GM21423 (cell line): ENCODE data around the gene OGFOD3.
"Not testable (repeated sequence)": the region's sequence is repeated elsewhere in the genome, so short reads cannot be mapped to it uniquely, and the experiment has no call there.

Experiments
- ATAC-seq: cut with Tn5 transposase; IDR thresholded peaks from one replicate; pipeline ENCODE4 v1.9.1; 2021; ENCODE audit warnings: mild to moderate bottlenecking, moderate library complexity; ENCODE audit not compliant: unreplicated experiment

The OGFOD3 gene, protein sequence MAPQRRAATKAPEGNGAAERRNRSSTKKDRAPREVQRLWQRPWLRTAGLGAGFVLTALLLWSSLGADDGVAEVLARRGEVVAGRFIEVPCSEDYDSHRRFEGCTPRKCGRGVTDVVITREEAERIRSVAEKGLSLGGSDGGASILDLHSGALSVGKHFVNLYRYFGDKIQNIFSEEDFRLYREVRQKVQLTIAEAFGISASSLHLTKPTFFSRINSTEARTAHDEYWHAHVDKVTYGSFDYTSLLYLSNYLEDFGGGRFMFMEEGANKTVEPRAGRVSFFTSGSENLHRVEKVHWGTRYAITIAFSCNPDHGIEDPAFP

DNA sequence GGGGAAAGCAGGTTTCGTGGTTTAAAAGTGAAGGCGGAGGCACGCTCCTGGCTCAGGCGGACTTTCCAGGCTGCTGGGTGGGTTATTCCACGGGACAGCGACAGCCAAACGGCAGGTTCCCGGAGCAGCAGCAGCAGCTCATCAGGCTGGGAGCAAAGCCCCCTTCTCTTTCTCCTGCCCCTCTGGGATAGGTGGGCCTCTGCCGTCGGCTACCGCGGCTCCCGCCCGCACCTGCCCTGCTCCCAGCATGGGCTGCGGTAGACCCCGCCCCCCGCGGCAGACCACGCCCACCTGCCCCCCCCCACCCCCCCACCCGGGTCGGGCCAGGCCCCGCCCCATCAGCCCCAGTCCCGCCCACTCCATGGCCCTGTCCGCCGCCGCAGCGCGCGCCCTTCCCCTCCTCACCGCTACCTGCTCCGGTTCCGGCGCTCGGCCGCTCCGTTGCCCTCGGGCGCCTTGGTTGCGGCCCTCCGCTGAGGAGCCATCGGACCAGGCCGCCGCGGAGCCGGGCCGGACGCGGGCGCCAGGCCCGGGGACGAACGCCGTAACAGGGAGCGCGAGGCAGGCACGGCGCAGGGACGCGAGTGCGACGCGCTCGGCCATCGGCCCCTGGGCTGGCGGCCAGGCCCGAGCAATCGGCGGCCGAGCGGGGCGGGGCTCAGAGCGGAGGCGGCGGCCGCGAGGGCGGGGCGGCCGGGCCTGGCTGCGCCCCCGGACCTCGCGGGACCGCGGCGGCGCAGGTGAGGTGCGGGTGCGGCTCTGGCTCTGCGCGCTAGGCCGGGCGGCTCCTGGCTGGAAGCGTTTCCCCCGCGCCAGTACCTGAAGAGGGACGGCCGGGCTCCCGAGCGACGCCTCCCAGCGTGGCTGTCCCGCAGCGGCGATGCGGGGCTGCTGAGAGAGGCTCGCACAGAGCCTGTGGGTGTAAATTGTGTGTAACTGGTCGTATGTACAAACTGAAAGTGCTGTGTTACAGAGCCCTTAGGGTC lies at the start of gene OGFOD3, which contains the start of gene HEXD:
Gene OGFOD3, minus strand, starts transcription at position 586 of the 986 bp plus-strand sequence. Its CDS starts 101 bp downstream, at position 485.
Gene HEXD, plus strand, starts transcription at position 347 of the 986 bp plus-strand sequence. CDS start 1,453 bp downstream, outside the sequence.
- peak; percentile 81 for ATAC-seq

DNA sequence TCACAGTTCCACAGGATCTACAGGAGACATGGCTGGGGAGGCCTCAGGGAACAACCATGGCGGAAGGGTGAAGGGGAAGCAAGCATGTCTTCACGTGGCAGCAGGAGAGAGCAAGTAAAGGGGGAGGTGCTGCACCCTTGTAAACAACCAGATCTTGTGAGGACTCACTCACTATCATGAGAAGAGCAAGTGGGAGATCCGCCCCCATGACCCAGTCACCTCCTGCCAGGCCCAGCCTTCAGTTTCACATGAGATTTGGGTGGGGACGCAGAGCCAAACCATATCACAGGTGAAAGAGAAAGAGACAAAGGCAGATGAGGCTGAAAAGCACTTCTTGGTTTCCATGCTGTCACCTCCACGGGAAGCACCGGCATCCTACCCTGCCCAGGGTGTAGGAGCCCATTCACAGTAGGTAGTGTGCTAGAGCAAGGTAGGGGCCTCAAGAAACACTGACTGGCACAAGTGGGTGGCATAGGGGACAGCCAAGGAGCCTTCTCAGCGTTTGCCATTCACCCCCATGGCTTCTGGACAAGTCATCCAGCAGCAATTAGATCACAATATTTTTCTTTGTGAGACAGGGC lies 46.7 kb upstream of the OGFOD3 start:
- no peak for ATAC-seq

DNA sequence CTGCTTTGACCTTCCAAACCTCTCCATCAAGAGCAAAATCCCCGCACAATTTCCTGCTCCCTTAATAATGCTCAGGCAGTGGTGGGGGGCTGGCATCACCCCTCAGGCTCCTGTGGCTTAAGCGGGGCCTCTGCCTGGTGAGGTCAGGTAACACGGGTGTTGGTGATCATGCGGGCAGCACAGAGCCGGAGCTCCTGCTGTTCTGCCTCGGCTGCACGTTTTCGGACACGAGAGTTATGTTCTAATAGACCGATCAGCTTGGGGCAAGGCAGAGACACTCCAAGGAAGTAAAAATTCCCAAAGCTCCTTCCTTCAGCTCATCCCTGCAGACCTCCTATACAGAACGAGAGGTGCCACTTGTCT lies 46.2 kb upstream of the OGFOD3 start:
- no peak for ATAC-seq

DNA sequence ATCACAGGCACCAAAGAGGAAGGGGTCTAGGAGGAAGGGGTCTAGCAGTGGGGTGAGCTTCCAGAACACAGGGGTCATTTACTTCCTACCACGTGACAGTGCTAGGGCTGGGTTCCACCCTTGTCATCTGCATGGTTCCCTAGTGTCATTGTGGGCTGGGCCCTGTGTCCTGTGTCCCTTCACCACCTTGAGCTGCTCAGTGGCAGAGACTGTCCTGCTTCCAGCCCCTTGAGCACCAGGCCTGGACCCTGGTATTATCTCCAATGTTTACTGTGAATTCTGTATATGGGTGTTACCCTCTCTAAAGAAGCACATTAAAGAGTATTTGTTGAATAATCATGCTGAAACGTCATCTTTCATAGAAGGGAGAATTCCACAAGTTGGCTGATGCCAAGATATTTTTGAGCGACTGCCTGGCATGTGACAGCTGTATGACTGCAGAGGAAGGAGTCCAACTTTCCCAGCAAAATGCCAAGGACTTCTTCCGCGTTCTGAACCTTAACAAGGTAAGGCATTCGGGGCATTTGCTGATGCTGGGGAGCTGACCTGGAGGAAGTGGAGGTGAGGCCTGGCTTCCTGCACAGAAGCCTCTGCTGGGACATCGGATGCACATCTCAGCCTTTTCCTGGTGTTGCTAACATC lies 45.7 kb upstream of the OGFOD3 start:
- ATAC-seq, result no peak

DNA sequence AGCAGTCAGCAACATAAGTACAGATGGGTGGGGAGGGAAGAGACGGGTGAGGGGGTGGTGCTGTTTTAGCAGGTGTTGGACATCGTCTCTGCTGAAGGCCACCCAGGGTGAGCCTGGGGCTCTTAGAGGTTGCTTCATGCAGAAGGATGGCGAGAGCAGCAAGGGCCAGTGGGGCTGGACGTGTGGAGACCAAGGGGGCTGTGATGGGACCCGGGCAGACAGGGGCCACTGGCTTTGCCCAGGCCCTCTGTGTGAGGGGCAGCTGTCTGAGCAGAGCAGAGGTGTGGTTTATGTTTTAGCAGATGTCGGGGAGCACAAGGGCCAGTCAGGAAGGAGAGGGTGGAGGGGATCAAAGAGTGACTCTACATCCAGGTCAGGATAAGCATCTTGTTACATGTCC lies 45.0 kb upstream of the OGFOD3 start:
- ATAC-seq, result no peak

DNA sequence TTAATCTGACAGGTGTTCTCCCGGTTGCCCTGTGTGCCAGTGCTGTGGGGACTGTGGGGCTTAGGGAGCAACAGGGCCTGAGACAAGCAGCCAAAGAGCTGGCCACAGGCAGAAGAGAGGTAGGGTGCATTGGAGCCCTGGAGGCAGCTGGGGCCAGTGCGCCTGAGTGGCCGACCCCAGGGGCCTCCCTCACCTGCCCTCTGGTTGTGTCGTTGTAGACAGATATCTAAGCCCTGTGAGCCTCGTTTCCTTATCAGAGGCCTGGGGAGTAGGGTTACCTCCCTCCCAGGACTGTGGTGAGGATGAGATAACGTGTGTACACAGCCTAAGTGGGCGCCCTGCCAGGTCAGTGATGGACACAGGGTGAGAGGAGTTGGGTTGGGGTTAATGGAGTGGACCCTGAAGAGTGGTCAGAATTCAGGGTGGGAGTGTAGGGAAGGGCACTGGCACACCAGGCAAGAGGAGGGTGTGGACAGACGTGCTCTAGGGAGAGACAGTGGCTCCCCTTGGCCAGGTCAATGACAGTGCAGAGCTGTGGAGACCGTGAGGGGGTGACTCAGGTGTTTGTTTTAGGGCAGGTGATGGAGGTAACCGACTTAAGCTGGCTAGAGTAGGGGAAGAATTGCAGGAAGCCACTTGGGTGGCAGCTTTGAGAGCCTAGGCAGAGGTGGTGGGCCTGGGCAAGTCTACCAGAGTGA lies 43.6 kb upstream of the OGFOD3 start:
- ATAC-seq, result no peak

DNA sequence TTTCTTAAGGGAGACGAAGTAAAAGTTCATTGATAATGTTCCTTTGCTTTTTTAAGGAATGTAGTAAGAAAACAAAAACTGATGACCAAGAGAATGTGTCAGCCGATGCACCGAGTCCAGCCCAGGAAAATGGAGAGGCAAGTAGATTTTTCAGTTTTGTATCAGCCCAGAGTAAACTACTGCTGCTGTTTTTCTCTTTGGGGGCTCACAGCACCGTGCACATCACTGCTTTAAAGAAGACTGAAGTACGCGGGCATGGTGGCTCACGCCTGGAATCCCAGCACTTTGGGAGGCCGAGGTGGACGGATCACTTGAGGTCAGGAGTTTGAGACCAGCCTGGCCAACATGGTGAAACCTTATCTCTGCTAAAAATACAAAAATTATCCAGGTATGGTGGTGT lies 41.5 kb upstream of the OGFOD3 start:
- ATAC-seq, result not testable (repeated sequence)

DNA sequence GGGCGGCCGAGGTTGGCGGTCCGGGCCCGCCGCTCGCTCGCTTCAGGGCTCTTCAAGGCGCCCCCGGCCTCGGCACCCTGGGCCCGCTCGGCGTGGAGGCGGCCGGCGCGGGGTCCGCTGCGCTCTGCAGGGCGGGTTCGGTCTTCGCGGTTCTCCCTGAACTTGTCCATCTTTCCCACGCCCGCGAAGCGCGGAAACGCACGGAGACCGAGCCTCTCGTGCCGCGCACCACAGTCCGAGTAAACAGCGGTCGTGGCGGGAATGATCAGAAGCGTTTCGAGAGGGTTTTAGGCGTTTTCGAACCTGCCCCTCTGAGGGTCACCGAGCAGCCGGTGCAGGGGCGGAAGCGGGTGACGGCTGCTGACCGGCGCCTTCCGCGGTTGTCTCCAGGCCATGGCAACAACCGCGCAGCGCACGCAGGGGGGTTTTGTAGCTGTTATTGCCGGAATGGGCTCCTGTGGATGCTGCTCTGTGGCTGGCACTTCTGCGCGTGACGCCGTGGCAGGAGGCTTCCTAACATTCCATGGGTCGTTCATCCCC lies 40.6 kb upstream of the OGFOD3 start:
- peak; percentile 7 for ATAC-seq

DNA sequence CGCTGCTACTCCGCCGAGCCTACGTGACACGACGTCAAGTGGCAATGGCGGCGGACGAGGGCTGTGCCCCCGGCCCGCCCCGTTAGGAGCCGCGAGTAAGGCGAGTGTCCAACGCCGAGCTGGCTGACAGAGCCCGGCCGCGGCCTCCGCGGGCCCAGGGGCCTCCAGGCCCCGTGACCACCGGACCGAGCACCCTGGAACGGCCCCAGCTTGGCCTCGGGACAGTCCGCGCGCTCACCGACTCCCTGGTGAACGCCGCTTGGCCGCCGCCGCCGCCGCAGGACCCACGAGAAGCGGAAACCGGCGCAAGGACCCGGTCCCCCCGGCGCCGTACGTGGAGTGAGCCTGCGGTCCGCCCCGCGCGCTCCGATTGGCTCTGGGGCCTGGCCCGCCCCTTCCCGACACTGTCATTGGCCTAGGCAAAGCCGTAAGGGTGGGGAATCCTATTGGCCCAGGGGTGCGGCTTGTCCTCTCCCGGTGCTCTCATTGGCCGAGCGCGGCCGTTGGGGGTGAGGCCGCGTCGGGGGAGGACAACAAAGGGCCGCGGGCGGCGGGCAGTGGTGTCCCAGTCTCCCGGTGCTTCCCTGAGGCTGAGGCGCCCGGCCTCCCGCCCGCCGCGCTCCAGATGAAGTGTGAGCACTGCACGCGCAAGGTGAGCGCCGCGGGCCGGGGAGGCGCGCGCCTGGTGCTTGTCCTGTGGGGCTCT lies 39.9 kb upstream of the OGFOD3 start, which contains the start of gene NARF:
Gene NARF, plus strand, starts transcription at position 563 of the 706 bp plus-strand sequence. Its CDS starts 63 bp downstream, at position 626.
- ATAC-seq, result peak; percentile 94

DNA sequence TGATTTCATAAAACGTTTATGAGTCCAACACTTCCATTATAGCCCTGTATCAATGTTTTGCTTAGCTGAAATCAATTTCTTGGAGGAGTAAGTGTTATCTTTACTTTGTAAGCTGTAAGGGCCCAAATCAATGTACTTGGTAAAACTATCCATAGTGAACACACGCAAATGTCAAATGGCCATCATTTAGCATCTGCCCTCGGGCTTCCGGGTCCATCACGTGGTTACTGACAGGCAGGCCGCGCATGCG lies 39.5 kb upstream of the OGFOD3 start:
- ATAC-seq, result no peak

DNA sequence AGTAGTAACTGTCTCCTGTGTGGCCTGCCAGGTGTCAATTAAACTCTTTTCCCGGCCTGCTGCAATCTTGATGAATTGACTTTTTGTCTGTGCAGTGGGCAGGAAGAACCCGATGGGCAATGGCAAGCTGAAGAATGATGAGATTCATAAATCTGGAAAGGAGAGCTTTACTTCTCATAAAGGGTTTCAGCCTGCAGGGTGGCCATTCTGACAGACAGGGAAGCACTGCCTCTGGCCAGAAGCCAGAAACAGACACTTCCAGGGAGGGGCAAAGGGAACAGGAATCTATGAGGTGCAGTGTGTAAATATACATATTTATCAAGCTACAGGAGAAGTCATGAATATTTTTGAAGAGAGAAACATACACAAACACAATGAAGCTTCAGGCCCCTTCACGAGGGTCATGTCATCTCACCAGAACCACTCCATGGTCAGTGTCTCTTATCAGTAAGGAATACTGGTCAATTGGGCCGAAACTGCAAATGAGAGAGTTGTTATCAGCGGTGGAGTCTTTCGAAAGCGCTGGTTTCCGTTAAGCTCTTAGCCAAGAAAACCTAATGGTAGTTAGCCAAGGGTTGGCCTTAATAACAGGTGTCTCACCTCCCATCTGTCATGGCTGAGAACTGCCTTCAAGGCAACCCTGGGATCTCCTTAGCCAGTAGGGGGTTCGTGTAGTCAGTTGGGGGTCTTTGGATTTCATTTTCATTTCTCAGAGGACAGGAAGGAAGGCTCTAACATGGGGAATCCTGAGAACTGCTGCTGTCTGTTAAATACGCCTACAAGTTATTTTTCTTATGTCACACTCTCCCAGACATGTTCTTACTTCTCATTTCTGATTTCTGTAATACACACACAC lies 38.9 kb upstream of the OGFOD3 start:
- no peak for ATAC-seq

DNA sequence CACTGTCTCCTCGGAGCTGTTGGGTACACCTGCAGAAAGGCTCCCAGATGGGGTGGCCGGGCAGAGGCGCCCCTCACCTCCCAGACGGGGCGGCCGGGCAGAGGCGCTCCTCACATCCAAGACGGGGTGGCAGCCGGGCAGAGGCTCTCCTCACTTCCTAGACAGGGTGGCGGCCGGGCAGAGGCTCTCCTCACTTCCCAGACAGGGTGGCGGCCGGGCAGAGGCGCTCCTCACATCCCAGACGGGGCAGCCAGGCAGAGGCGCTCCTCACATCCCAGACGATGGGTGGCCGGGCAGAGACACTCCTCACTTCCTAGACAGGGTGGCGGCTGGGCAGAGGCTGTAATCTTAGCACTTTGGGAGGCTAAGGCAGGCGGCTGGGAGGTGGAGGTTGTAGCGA lies 35.3 kb upstream of the OGFOD3 start:
- ATAC-seq, result not testable (repeated sequence)

DNA sequence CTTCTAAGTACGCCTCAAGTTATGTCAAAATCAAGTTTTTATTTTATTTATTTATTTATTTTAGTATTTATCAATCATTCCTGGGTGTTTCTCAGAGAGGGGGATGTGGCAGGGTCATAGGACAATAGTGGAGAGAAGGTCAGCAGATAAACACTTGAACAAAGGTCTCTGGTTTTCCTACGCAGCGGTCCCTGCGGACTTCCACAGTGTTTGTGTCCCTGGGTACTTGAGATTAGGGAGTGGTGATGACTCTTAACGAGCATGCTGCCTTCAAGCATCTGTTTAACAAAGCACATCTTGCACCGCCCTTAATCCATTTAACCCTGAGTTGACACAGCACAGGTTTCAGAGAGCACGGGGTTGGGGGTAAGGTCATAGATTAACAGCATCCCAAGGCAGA lies 34.8 kb upstream of the OGFOD3 start:
- ATAC-seq, result not testable (repeated sequence)

DNA sequence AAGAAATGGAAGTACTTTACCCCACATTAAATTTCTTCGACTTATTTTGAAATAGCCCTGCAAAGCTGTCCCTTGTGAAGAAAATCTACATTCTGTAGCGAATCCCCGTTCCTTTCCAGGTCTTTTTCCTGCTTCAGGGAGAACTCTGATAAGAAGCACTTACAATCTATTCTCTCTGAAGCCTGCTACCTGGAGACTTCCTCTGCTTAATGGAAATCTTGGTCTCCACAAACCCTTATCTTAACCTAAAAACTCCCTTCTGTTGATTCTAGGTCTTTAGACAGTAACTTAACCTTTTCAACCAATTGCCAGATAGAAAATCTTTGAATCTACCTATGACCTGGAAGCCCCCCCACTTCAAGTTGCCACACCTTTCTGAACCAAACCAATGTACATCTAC lies 33.8 kb upstream of the OGFOD3 start:
- ATAC-seq, result no peak

DNA sequence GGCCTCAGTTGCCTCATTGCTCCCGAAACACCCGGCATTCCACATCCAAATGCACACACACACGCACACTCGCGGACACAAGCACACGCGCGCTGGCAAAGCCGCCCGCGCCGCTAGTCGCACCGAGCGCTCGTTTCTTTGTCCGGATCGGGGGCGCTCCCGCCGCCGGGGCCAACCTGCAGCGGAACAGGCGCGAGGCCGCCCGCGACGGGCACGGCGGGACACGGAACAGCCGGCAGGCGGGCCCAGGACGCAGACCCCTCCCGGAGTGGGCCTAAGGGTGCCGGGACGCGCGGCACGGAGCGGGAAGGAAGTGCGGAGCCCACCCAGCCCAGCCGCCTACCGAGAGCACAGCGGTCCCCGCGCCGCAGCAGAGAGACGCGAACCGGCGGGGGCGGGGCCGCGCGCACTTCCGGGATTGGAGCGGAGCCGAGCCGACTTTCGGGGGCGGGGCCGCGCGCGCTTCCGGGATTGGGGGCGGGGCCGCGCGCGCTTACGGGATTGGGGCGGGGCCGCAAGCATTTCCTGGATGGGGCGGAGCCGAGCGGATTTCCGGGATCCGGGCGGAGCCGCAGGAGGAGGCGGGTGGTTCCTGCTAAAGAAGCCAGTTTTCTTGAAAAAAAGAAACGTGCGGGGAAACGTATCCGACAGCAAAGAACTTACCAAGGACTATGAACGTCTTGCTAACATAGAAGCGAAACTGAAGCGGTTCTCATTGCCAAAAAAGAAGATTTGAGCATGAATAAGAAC lies 32.1 kb upstream of the OGFOD3 start, which contains the start of gene CYBC1:
Gene CYBC1, minus strand, starts transcription at position 396 of the 750 bp plus-strand sequence. CDS start 1,498 bp downstream, outside the sequence.
- peak; percentile 69 for ATAC-seq

DNA sequence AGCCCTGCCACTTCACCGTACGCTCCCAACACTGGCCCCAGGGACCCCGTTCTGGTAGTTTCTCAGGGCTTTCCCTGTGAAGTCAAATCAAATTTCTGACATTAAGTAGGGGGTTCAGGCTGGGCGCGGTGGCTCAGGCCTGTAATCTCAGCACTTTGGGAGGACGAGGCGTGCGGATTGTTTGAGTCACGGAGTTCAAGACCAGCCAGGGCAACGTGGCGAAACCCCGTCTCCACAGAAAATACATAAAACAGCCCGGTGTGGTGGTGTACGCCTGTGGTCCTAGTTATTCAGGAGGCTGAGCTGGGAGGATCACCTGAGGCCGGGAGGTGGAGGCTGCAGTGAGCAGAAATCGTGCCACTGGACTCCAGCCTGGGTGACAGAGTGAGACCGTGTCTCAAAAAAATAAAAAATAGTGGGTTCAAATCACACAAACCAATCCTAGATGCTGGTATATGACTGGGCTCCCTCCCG lies 31.5 kb upstream of the OGFOD3 start:
- ATAC-seq, result no peak

DNA sequence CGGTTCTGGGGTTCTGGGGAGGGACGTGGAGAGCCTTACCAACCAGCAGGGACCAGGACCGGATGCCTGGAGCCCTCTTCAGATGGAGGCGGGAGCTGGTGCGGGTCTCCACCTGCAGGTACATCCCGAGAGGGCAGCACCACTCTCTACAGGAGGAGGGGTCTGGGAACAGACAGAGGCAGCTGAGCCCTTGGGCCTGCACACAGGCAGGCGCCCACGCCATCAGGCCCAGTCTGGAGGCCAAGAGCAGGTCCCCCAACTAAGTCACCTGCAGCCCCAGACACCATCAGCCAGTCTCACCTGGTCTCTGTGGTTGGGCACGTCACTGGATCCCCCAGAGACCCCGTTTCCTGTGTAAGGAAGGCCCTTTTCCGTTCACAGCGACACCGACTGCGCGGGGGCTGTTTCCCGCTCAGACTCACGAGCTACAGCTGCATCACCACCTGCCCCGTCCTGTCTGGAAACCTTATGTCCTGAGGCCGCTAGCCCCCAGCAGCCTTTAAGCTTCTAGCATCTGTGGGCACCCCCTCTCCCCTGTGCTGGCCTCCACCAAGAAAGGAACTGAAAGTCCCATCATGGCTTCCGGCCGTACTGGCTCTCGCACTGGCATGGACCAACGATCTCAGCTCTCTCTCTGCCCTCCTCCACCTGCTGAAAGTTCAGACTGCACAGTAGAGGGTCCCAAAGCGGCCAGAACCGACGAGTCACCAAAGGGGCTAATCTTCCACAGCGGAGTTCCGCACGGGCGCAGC lies 30.9 kb upstream of the OGFOD3 start:
- peak; percentile 50 for ATAC-seq
